Erythroblast (primary cell): ENCODE results near the gene DGKI.

Experiments used
- GATA1 ChIP-seq: IDR thresholded peaks from 2 replicates; pipeline ENCODE4 v1.6.1; 2011; ENCODE audit warnings: low read depth, mild to moderate bottlenecking, control low read depth, low read length, moderate library complexity
- POLR2A ChIP-seq: IDR thresholded peaks from 2 replicates; pipeline ENCODE4 v1.6.1; 2011; ENCODE audit warnings: mild to moderate bottlenecking, low read length

DNA sequence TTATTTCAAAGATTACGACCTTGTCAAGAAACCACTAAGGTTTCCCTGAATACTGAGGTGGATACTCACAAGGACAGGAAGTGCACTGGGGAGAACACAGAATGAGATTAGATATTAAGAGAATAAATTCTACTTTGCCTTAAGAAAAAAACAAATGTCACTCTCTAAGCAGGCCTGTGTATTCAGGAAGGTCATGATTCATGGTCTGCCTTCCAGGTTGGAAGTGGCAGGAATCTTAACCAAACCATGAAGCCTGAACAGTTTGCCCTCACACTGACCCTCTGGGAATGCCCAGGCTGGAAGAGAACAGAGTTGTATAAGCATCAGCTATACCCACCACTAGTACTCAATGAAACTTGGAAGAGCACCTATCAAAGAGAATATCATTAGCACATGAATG, 227.6 kb downstream of the DGKI start:
- TF ChIP-seq POLR2A = no peak
- TF ChIP-seq GATA1 = no peak
